Liver (tissue), 9 donors: ENCODE results near the gene VIL1. TPM values are rescaled to one million over a fixed set of nuclear protein-coding genes. Genes with fewer than 3 reads are reported as not detected.

Experiments
- DNase-seq: peaks from one replicate; pipeline ENCODE4 v3.0.0-alpha.2; 2017; ENCODE audit warnings: low spot score
- H3K27ac ChIP-seq, 2 donors: one replicate each; pipeline ENCODE4 v1.7.0; 2013; ENCODE audit warnings: inconsistent platforms in 2 of 2, low read length in 2 of 2, control low read depth in 1 of 2, low read depth in 1 of 2, mild to moderate bottlenecking in 1 of 2
- H3K27me3 ChIP-seq, 4 donors: one replicate each; pipeline versions ENCODE4 v1.6.1 to v1.7.0; 2013; ENCODE audit warnings: low read length in 3 of 4, inconsistent platforms in 1 of 4, mild to moderate bottlenecking in 1 of 4, moderate library complexity in 1 of 4; ENCODE audit not compliant: control insufficient read depth in 4 of 4, insufficient read depth in 4 of 4
- H3K36me3 ChIP-seq, 4 donors: one replicate each; pipeline versions ENCODE4 v1.6.1 to v1.7.0; 2013; ENCODE audit warnings: low read length in 3 of 4, mild to moderate bottlenecking in 3 of 4, low read depth in 1 of 4, moderate library complexity in 1 of 4; ENCODE audit not compliant: control insufficient read depth in 4 of 4, insufficient read depth in 3 of 4
- H3K4me1 ChIP-seq, 4 donors: one replicate each; pipeline versions ENCODE4 v1.6.1 to v1.7.0; 2013; ENCODE audit warnings: low read length in 3 of 4, mild to moderate bottlenecking in 3 of 4, moderate library complexity in 1 of 4; ENCODE audit not compliant: control insufficient read depth in 4 of 4, insufficient read depth in 4 of 4
- H3K4me3 ChIP-seq, 3 donors: one replicate each; pipeline versions ENCODE4 v1.6.1 to v1.7.0; 2013; ENCODE audit warnings: low read length in 3 of 3, control low read depth in 1 of 3, low read depth in 1 of 3, mild to moderate bottlenecking in 1 of 3
- H3K9ac ChIP-seq, 2 donors: one replicate each; pipeline ENCODE4 v1.7.0; 2013; ENCODE audit warnings: low read length in 2 of 2, mild to moderate bottlenecking in 2 of 2, moderate library complexity in 2 of 2, control low read depth in 1 of 2, low read depth in 1 of 2
- H3K9me3 ChIP-seq, 4 donors: one replicate each; pipeline versions ENCODE4 v1.6.1 to v1.7.0; 2013; ENCODE audit warnings: low read length in 3 of 4; ENCODE audit not compliant: control insufficient read depth in 4 of 4
- ATF3 ChIP-seq: IDR thresholded peaks from 2 replicates; pipeline ENCODE4 v1.6.1; 2016; ENCODE audit warnings: antibody characterized with exemption
- CTCF ChIP-seq: fragments of 150-350 bp; IDR thresholded peaks from 2 replicates; pipeline ENCODE4 v1.5.1; 2017; ENCODE audit warnings: improper control_type of control experiment, low read depth, low read length; ENCODE audit not compliant: missing input control
- EGR1 ChIP-seq, 2 donors: IDR thresholded peaks; 2 replicates each; pipeline ENCODE4 v1.6.1; 2016 to 2018; ENCODE audit warnings: antibody characterized with exemption in 2 of 2, low read depth in 2 of 2
- FOXA1 ChIP-seq: IDR thresholded peaks from 2 replicates; pipeline ENCODE4 v1.6.1; 2016; ENCODE audit warnings: antibody characterized with exemption
- FOXA2 ChIP-seq: IDR thresholded peaks from 2 replicates; pipeline ENCODE4 v1.6.1; 2016; ENCODE audit warnings: antibody characterized with exemption
- GABPA ChIP-seq, 2 donors: IDR thresholded peaks in 1 of 2; conservative IDR thresholded peaks in 1 of 2; 2 replicates each; pipeline ENCODE4 v1.6.1; 2016; ENCODE audit warnings: antibody characterized with exemption in 2 of 2, mild to moderate bottlenecking in 1 of 2, moderate library complexity in 1 of 2
- HNF4A ChIP-seq, 2 donors: conservative IDR thresholded peaks; 2 replicates each; pipeline ENCODE4 v1.6.1; 2016; ENCODE audit warnings: antibody characterized with exemption in 2 of 2, mild to moderate bottlenecking in 2 of 2
- HNF4G ChIP-seq: IDR thresholded peaks from 2 replicates; pipeline ENCODE4 v1.6.1; 2016; ENCODE audit warnings: antibody characterized with exemption
- JUND ChIP-seq, 2 donors: IDR thresholded peaks; 2 replicates each; pipeline ENCODE4 v1.6.1; 2016; ENCODE audit warnings: antibody characterized with exemption in 2 of 2
- MAX ChIP-seq: IDR thresholded peaks from 2 replicates; pipeline ENCODE4 v1.6.1; 2016; ENCODE audit warnings: antibody characterized with exemption
- NR2F2 ChIP-seq: IDR thresholded peaks from 2 replicates; pipeline ENCODE4 v1.6.1; 2016; ENCODE audit warnings: antibody characterized with exemption
- RAD21 ChIP-seq, 2 donors: IDR thresholded peaks; 2 replicates each; pipeline ENCODE4 v1.6.1; 2016; ENCODE audit warnings: antibody characterized with exemption in 2 of 2, mild to moderate bottlenecking in 2 of 2
- REST ChIP-seq: IDR thresholded peaks from 2 replicates; pipeline ENCODE4 v1.6.1; 2016; ENCODE audit warnings: antibody characterized with exemption, mild to moderate bottlenecking
- RXRA ChIP-seq, 2 donors: IDR thresholded peaks; 2 replicates each; pipeline ENCODE4 v1.6.1; 2017 to 2018; ENCODE audit warnings: antibody characterized with exemption in 2 of 2, mild to moderate bottlenecking in 1 of 2
- TAF1 ChIP-seq: conservative IDR thresholded peaks from 2 replicates; pipeline ENCODE4 v1.6.1; 2016; ENCODE audit warnings: antibody characterized with exemption, mild to moderate bottlenecking
- YY1 ChIP-seq: IDR thresholded peaks from 2 replicates; pipeline ENCODE4 v1.6.1; 2016; ENCODE audit warnings: antibody characterized with exemption, mild to moderate bottlenecking
- ZBTB33 ChIP-seq: IDR thresholded peaks from 2 replicates; pipeline ENCODE4 v1.6.1; 2016; ENCODE audit warnings: antibody characterized with exemption
- WGBS: extraction: QIAGEN DNeasy Blood & Tissue Kit; methylation state at CpG from one replicate; pipeline ENCODE4 v1.1.7; 2013; 5-methylcytosine and 5-hydroxymethylcytosine counted together
- polyA plus RNA-seq, 2 donors: library from polyadenylated mRNA; stranded (reverse) in 1 of 2; unstranded in 1 of 2; fragments of 200-250 nt in 1 of 2; fragments of >200 nt in 1 of 2; fragmentation: Nextera tagmentation in 1 of 2; extraction: Ambion mirVana in 1 of 2; gene quantifications; one replicate each; pipeline versions ENCODE4 v1.2.1 to v1.2.3, GENCODE V29; 2013 to 2015
- total RNA-seq, 2 donors: library from RNA; depleted of rRNA; stranded (reverse); fragments of >200 nt; gene quantifications; one replicate each; pipeline ENCODE4 v1.2.3, GENCODE V29; 2014
- donor health status: healthy.
- donor health status: healthy.
- donor health status: healthy.
- donor health status: healthy.
- donor health status: healthy.

Gene VIL1
- total and polyA plus RNA-seq, 4 donors = 16.4 to 72.0 (median 31.6) TPM

GRCh38 chr2:218485986-218486667, 67.2 kb downstream of the VIL1 start:
- Histone ChIP-seq H3K27me3 (no peaks in the 10 kb centered on the region), H3K9me3 (no peaks in the 10 kb centered on the region), H3K4me1 (peaks cover 0 to 4% (median 0%) of the 10 kb centered on the region in 4 donors), H3K27ac (no peak overlapping the region), H3K9ac (no peak overlapping the region), H3K4me3 (no peak overlapping the region), H3K36me3 (peaks cover 4 to 21% (median 14%) of the 10 kb centered on the region in 4 donors)
- WGBS = 58% methylated on average over 7 of the region's 7 CpGs
- no peak for DNase-seq
- peak in 1 of 2 donors; percentile 35 for TF ChIP-seq HNF4A (conservative IDR thresholded peaks at IDR 0.05)
- no peak for TF ChIP-seq RAD21 (IDR thresholded peaks at IDR 0.05)

GRCh38 chr2:218500501-218501060, 81.7 kb downstream of the VIL1 start:
- TF ChIP-seq NR2F2 (no peak), FOXA2 (no peak), EGR1 (IDR thresholded peaks at IDR 0.05; ENCODE audit: low read depth in 2 of 2) (no peak), GABPA (IDR thresholded peaks at IDR 0.05 in 1 of 2, conservative IDR thresholded peaks at IDR 0.05 in 1 of 2) (no peak), JUND (IDR thresholded peaks at IDR 0.05) (no peak), RAD21 (IDR thresholded peaks at IDR 0.05) (no peak), MAX (no peak), REST (no peak), TAF1 (no peak), ZBTB33 (no peak), FOXA1 (no peak), RXRA (IDR thresholded peaks at IDR 0.05) (no peak), CTCF (no peak), ATF3 (no peak), YY1 (no peak), HNF4G (no peak)
- WGBS = 96% methylated on average over 10 of the region's 10 CpGs
- no peak overlapping the region for H3K9ac ChIP-seq
- H3K4me3 ChIP-seq = no peak overlapping the region
- no peaks in the 10 kb centered on the region for H3K9me3 ChIP-seq
- no peaks in the 10 kb centered on the region for H3K4me1 ChIP-seq
- no peak overlapping the region for H3K27ac ChIP-seq
- DNase-seq = no peak
- H3K27me3 ChIP-seq = no peaks in the 10 kb centered on the region
- peaks cover 9 to 21% (median 15%) of the 10 kb centered on the region in 4 donors for H3K36me3 ChIP-seq
